H1 (cell line): ENCODE results near the gene CPA3. TPM values are rescaled to one million over a fixed set of nuclear protein-coding genes. Genes with fewer than 3 reads are reported as not detected.

Experiments
- CTCF ChIA-PET: fragments of 300-600 bp; sonication (Branson Sonifier 250); formaldehyde crosslinking; loops from one replicate; lab custom pipeline; 2021; ENCODE audit not compliant: partially characterized antibody; lab: Charles Lee
- POLR2A ChIA-PET: fragments of 300-600 bp; sonication (Branson Sonifier 250); formaldehyde crosslinking; loops from one replicate; lab custom pipeline; 2021; ENCODE audit warnings: inconsistent platforms; ENCODE audit not compliant: partially characterized antibody; lab: Charles Lee
- DNase-seq, 2 experiments: peaks; one replicate each; pipeline versions ENCODE4 v3.0.0 to v3.0.0-alpha.2; 2010 to 2022; ENCODE audit warnings: low spot score in 2 of 2, low read depth in 1 of 2, mixed read lengths in 1 of 2
- FAIRE-seq: peaks from 2 replicates; lab custom pipeline; 2011; peaks lifted over from hg19 to GRCh38; lab: Jason Lieb, UNC
- H2AFZ ChIP-seq: 2 replicates; pipeline ENCODE4 v1.8.1; 2012; ENCODE audit warnings: low read length, inconsistent platforms
- H2AK5ac ChIP-seq: 2 replicates; pipeline ENCODE4 v1.6.1; 2013; ENCODE audit warnings: low read depth, low read length
- H2BK120ac ChIP-seq: replicated peaks from 2 replicates; pipeline ENCODE3; 2013; ENCODE audit warnings: low read depth, low read length, inconsistent platforms
- H2BK12ac ChIP-seq: 2 replicates; pipeline ENCODE4 v1.6.1; 2013; ENCODE audit warnings: low read depth, low read length
- H2BK15ac ChIP-seq: 2 replicates; pipeline ENCODE4 v1.6.1; 2013; ENCODE audit warnings: low read length
- H2BK20ac ChIP-seq: 2 replicates; pipeline ENCODE4 v1.6.1; 2013; ENCODE audit warnings: low read length
- H2BK5ac ChIP-seq: 2 replicates; pipeline ENCODE4 v1.6.1; 2013; ENCODE audit warnings: low read depth, low read length
- H3K14ac ChIP-seq: 2 replicates; pipeline ENCODE4 v1.6.1; 2013; ENCODE audit warnings: inconsistent platforms; ENCODE audit not compliant: insufficient read length
- H3K18ac ChIP-seq: 2 replicates; pipeline ENCODE4 v1.6.1; 2013; ENCODE audit warnings: low read length; ENCODE audit errors: extremely low read depth
- H3K23ac ChIP-seq: 2 replicates; pipeline ENCODE4 v1.6.1; 2013; ENCODE audit warnings: inconsistent platforms; ENCODE audit not compliant: insufficient read length
- H3K23me2 ChIP-seq: 2 replicates; pipeline ENCODE4 v1.6.1; 2013; ENCODE audit warnings: low read depth, low read length
- H3K27ac ChIP-seq: 2 replicates; pipeline ENCODE4 v1.6.1; 2011; ENCODE audit warnings: low read depth, low read length, inconsistent platforms
- H3K27me3 ChIP-seq, 4 experiments: replicated peaks in 1 of 4; 1 replicate in 1 of 4; 2 replicates in 3 of 4; pipeline versions ENCODE4 v1.6.1 to v1.8.1; 2011 to 2013; ENCODE audit warnings: low read length in 3 of 4, mild to moderate bottlenecking in 3 of 4, inconsistent platforms in 2 of 4, mixed read lengths in 2 of 4, moderate library complexity in 1 of 4; ENCODE audit not compliant: control insufficient read depth in 3 of 4, insufficient read depth in 3 of 4; ENCODE audit errors: extremely low read depth in 1 of 4
- H3K36me3 ChIP-seq, 4 experiments: 2 replicates each; pipeline versions ENCODE4 v1.6.1 to v1.8.1; 2011 to 2013; ENCODE audit warnings: mild to moderate bottlenecking in 4 of 4, low read length in 3 of 4, moderate library complexity in 2 of 4, control low read depth in 1 of 4, inconsistent platforms in 1 of 4; ENCODE audit not compliant: insufficient read depth in 4 of 4, control insufficient read depth in 2 of 4
- H3K4ac ChIP-seq: replicated peaks from 2 replicates; pipeline ENCODE3; 2013; ENCODE audit warnings: low read length, low read depth, mixed read lengths, inconsistent platforms; ENCODE audit not compliant: insufficient read length
- H3K4me1 ChIP-seq, 4 experiments: replicated peaks in 1 of 4; 1 replicate in 1 of 4; 2 replicates in 3 of 4; pipeline versions ENCODE4 v1.6.1 to v1.8.1; 2011 to 2013; ENCODE audit warnings: low read length in 3 of 4, inconsistent platforms in 2 of 4, mixed read lengths in 1 of 4; ENCODE audit not compliant: insufficient read depth in 4 of 4, control insufficient read depth in 3 of 4
- H3K4me2 ChIP-seq, 2 experiments: 2 replicates each; pipeline versions ENCODE4 v1.6.1 to v1.8.1; 2011 to 2013; ENCODE audit warnings: low read depth in 2 of 2, low read length in 2 of 2, control low read depth in 1 of 2, inconsistent platforms in 1 of 2, mild to moderate bottlenecking in 1 of 2; ENCODE audit not compliant: insufficient read depth in 1 of 2
- H3K4me3 ChIP-seq, 4 experiments: fragments of 200-600, 300-600 bp in 1 of 4; sonication (generic), shearing (Covaris generic), sonication (Bioruptor Twin) in 1 of 4; 2 replicates each; pipeline versions ENCODE4 v1.5.1 to v1.8.1; 2011 to 2016; ENCODE audit warnings: low read length in 4 of 4, low read depth in 3 of 4, control low read depth in 2 of 4, inconsistent platforms in 2 of 4, mild to moderate bottlenecking in 2 of 4, mixed read lengths in 1 of 4, moderate library complexity in 1 of 4; ENCODE audit not compliant: insufficient read depth in 2 of 4; ENCODE audit errors: extremely low read depth in 1 of 4
- H3K56ac ChIP-seq: replicated peaks from 2 replicates; pipeline ENCODE3; 2013; ENCODE audit warnings: low read depth, mild to moderate bottlenecking, mixed read lengths, low read length, inconsistent platforms; ENCODE audit not compliant: insufficient read length
- H3K79me1 ChIP-seq: 2 replicates; pipeline ENCODE4 v1.6.1; 2013; ENCODE audit warnings: low read depth, low read length, control low read depth
- H3K79me2 ChIP-seq, 2 experiments: 2 replicates each; pipeline versions ENCODE4 v1.6.1 to v1.8.1; 2012 to 2013; ENCODE audit warnings: low read length in 2 of 2, mild to moderate bottlenecking in 2 of 2, inconsistent platforms in 1 of 2; ENCODE audit not compliant: insufficient read depth in 2 of 2, control insufficient read depth in 1 of 2
- H3K9ac ChIP-seq, 4 experiments: replicated peaks in 1 of 4; 1 replicate in 1 of 4; 2 replicates in 3 of 4; pipeline versions ENCODE4 v1.6.1 to v1.8.1; 2011 to 2013; ENCODE audit warnings: low read depth in 3 of 4, low read length in 3 of 4, control low read depth in 2 of 4, mild to moderate bottlenecking in 2 of 4, moderate library complexity in 2 of 4, inconsistent platforms in 1 of 4; ENCODE audit errors: extremely low read depth in 1 of 4
- H3K9me3 ChIP-seq, 2 experiments: 2 replicates each; pipeline versions ENCODE4 v1.6.1 to v1.8.1; 2012 to 2013; ENCODE audit warnings: mild to moderate bottlenecking in 2 of 2, moderate library complexity in 2 of 2, control low read depth in 1 of 2, inconsistent platforms in 1 of 2, low read depth in 1 of 2, low read length in 1 of 2, mixed read lengths in 1 of 2; ENCODE audit not compliant: insufficient read depth in 2 of 2
- H4K20me1 ChIP-seq, 2 experiments: replicated peaks in 1 of 2; 2 replicates each; pipeline versions ENCODE3 to v1.8.1; 2011 to 2013; ENCODE audit warnings: inconsistent platforms in 2 of 2, low read length in 2 of 2, mild to moderate bottlenecking in 1 of 2; ENCODE audit not compliant: insufficient read depth in 2 of 2, control insufficient read depth in 1 of 2
- H4K5ac ChIP-seq: 2 replicates; pipeline ENCODE4 v1.6.1; 2013; ENCODE audit warnings: low read length, low read depth, mixed read lengths, inconsistent platforms; ENCODE audit not compliant: insufficient read length
- H4K8ac ChIP-seq: 2 replicates; pipeline ENCODE4 v1.8.0; 2013; ENCODE audit warnings: mild to moderate bottlenecking, moderate library complexity, low read length, inconsistent platforms; ENCODE audit not compliant: insufficient read depth; ENCODE audit errors: extremely low read depth
- H4K91ac ChIP-seq: replicated peaks from 2 replicates; pipeline ENCODE3; 2013; ENCODE audit warnings: low read length, mixed read lengths, inconsistent platforms; ENCODE audit not compliant: insufficient read length
- CBX5 ChIP-seq: fragments of 300-800, 300-1000 bp; sonication (generic); IDR thresholded peaks from 2 replicates; pipeline ENCODE4 v1.7.1; 2016; ENCODE audit warnings: antibody characterized with exemption, low read length, low read depth
- CBX8 ChIP-seq: fragments of 300-800, 300-1000 bp; sonication (generic); IDR thresholded peaks from 2 replicates; pipeline ENCODE4 v1.7.1; 2016; ENCODE audit warnings: low read depth, low read length, borderline replicate concordance
- CHD2 ChIP-seq: IDR thresholded peaks from 2 replicates; pipeline ENCODE4 v1.6.1; 2012; ENCODE audit warnings: low read length, improper control_type of control experiment
- E2F6 ChIP-seq: IDR thresholded peaks from 2 replicates; pipeline ENCODE4 v1.6.1; 2012; ENCODE audit warnings: inconsistent platforms
- FOSL1 ChIP-seq: IDR thresholded peaks from 2 replicates; pipeline ENCODE4 v1.6.1; 2011; ENCODE audit warnings: mild to moderate bottlenecking, low read depth, low read length, moderate library complexity; ENCODE audit not compliant: insufficient read depth
- HDAC2 ChIP-seq, 2 experiments: fragments of 300-600 bp in 1 of 2; sonication (generic) in 1 of 2; IDR thresholded peaks; 2 replicates each; pipeline ENCODE4 v1.6.1; 2011 to 2012; ENCODE audit warnings: low read depth in 2 of 2, low read length in 2 of 2, mild to moderate bottlenecking in 2 of 2, moderate library complexity in 2 of 2, borderline replicate concordance in 1 of 2, inconsistent platforms in 1 of 2
- JUND ChIP-seq: IDR thresholded peaks from 2 replicates; pipeline ENCODE4 v1.6.1; 2011; ENCODE audit warnings: mild to moderate bottlenecking, improper control_type of control experiment, low read length
- MAFK ChIP-seq: IDR thresholded peaks from 2 replicates; pipeline ENCODE4 v1.6.1; 2012; ENCODE audit warnings: low read depth, mild to moderate bottlenecking, improper control_type of control experiment, low read length
- PHF8 ChIP-seq: fragments of 200-600 bp; sonication (generic); conservative IDR thresholded peaks from 2 replicates; pipeline ENCODE4 v1.7.1; 2012; ENCODE audit warnings: low read depth, mild to moderate bottlenecking, inconsistent platforms, low read length, moderate library complexity
- POU5F1 ChIP-seq: IDR thresholded peaks from 2 replicates; pipeline ENCODE4 v1.6.1; 2011; ENCODE audit warnings: low read depth, mild to moderate bottlenecking, low read length, moderate library complexity
- RFX5 ChIP-seq: IDR thresholded peaks from 2 replicates; pipeline ENCODE4 v1.6.1; 2011; ENCODE audit warnings: low read depth, low read length, improper control_type of control experiment, borderline replicate concordance
- RNF2 ChIP-seq: fragments of 200-900, 300-1000 bp; sonication (generic); IDR thresholded peaks from 2 replicates; pipeline ENCODE4 v1.7.1; 2016; ENCODE audit warnings: borderline replicate concordance, low read depth, mild to moderate bottlenecking, antibody characterized with exemption, low read length; ENCODE audit not compliant: poor library complexity, severe bottlenecking; ENCODE audit errors: missing control alignments
- SUZ12 ChIP-seq: fragments of 200-600 bp; sonication (generic); IDR thresholded peaks from 2 replicates; pipeline ENCODE4 v1.6.1; 2012; ENCODE audit warnings: mild to moderate bottlenecking, inconsistent platforms, low read length, moderate library complexity, mixed read lengths
- TEAD4 ChIP-seq: IDR thresholded peaks from 2 replicates; pipeline ENCODE4 v1.6.1; 2012; ENCODE audit warnings: low read depth, low read length, inconsistent platforms, mixed read lengths
- WGBS, 2 experiments: shearing (Covaris generic) in 1 of 2; methylation state at CpG; one replicate each; pipeline versions ENCODE4 v1.1.6 to v1.1.7; 2013 to 2015; ENCODE audit warnings: low lambda C conversion rate in 2 of 2, mixed read lengths in 2 of 2, inconsistent platforms in 1 of 2, low coverage in 1 of 2, missing lambda C conversion rate in 1 of 2; ENCODE audit not compliant: insufficient replicate concordance in 2 of 2, insufficient coverage in 1 of 2, insufficient read length in 1 of 2; ENCODE audit errors: extremely low coverage in 1 of 2, missing lambda C conversion rate in 1 of 2; 5-methylcytosine and 5-hydroxymethylcytosine counted together
- polyA plus RNA-seq, 7 experiments: library from polyadenylated mRNA; depleted of rRNA in 3 of 7; stranded (reverse) in 5 of 7; unstranded in 2 of 7; fragments of >200 nt in 5 of 7; fragments of 200-250 nt in 2 of 7; gene quantifications; 1 replicate in 5 of 7; 2 replicates in 1 of 7; 4 replicates in 1 of 7; pipeline versions ENCODE4 v1.2.1 to v1.2.3, GENCODE V29; 2011 to 2013; ENCODE audit warnings: missing spikeins in 2 of 7, mixed read lengths in 2 of 7
- total RNA-seq: library from RNA; stranded (reverse); fragmentation: NEBNext Ultra II Directional; extraction: Animal tissue kit (Norgen Biotek cat#: 25700); gene quantifications from 2 replicates; pipeline ENCODE4 v1.2.1, GENCODE V29; 2021

The CPA3 gene
- total and polyA plus RNA-seq, 2 of the 8 experiments (the other 6 are each of a cell fraction or from before 2014, with no cell fraction given), result not detected

GRCh38 chr3:148882288-148882687, 17.2 kb downstream of the CPA3 start:
- ChIA-PET CTCF (interaction anchor here (0.7 to 5.6 kb wide), 9 partner anchors 12 to 503 kb away, joined by 3 to 41 read pairs (median 4); no protein-coding TSS in a partner anchor), POLR2A (no interaction called here)
- H2BK12ac ChIP-seq, result no peak overlapping the region
- DNase-seq (no peak), FAIRE-seq (no peak)
- no peak overlapping the region for H4K91ac ChIP-seq
- H3K4me3 ChIP-seq, result no peak overlapping the region
- no peak overlapping the region for H2BK15ac ChIP-seq
- no peak overlapping the region for H3K4ac ChIP-seq
- H3K27me3 ChIP-seq, result no peaks in the 10 kb centered on the region
- H4K20me1 ChIP-seq, result no peaks in the 10 kb centered on the region
- no peaks in the 10 kb centered on the region for H3K23me2 ChIP-seq
- no peaks in the 10 kb centered on the region for H3K36me3 ChIP-seq
- no peak overlapping the region for H3K27ac ChIP-seq
- H3K9me3 ChIP-seq, result no peaks in the 10 kb centered on the region
- no peak overlapping the region for H3K14ac ChIP-seq
- no peak overlapping the region for H4K5ac ChIP-seq
- H2BK20ac ChIP-seq, result no peak overlapping the region
- H3K4me2 ChIP-seq, result no peak overlapping the region
- no peak overlapping the region for H2BK5ac ChIP-seq
- H3K18ac ChIP-seq, result no peak overlapping the region
- H3K79me2 ChIP-seq, result no peaks in the 10 kb centered on the region
- H3K9ac ChIP-seq, result no peak overlapping the region
- H3K23ac ChIP-seq, result no peak overlapping the region
- no peak overlapping the region for H2BK120ac ChIP-seq
- no peaks in the 10 kb centered on the region for H3K79me1 ChIP-seq
- no peak overlapping the region for H2AFZ ChIP-seq
- H3K56ac ChIP-seq, result no peak overlapping the region
- H4K8ac ChIP-seq, result no peak overlapping the region
- 92% methylated on average over 4 of the region's 4 CpGs; no CpG with 5 or more reads in 1 of the 2 experiments for WGBS, 2 experiments
- no peak overlapping the region for H2AK5ac ChIP-seq
- H3K4me1 ChIP-seq, result no peaks in the 10 kb centered on the region
- TF ChIP-seq RFX5, result no peak
- TF ChIP-seq E2F6, result no peak
- TF ChIP-seq TEAD4, result no peak
- no peak for TF ChIP-seq HDAC2 (IDR thresholded peaks at IDR 0.05; ENCODE audit: borderline replicate concordance in 1 of 2, low read depth in 2 of 2, low read length in 2 of 2)
- TF ChIP-seq PHF8, result no peak
- TF ChIP-seq CHD2, result no peak
- no peak for TF ChIP-seq SUZ12
- TF ChIP-seq CBX5, result no peak
- TF ChIP-seq RNF2, result no peak
- no peak for TF ChIP-seq POU5F1
- TF ChIP-seq JUND, result no peak
- no peak for TF ChIP-seq CBX8
- no peak for TF ChIP-seq MAFK
- TF ChIP-seq FOSL1, result no peak
